Spleen (tissue), 11 donors: ENCODE results near the gene FAM24B. TPM values are rescaled to one million over a fixed set of nuclear protein-coding genes. Genes with fewer than 3 reads are reported as not detected.

Source experiments
- DNase-seq: peaks from one replicate; pipeline ENCODE4 v3.0.0-alpha.2; 2020
- H3K27ac ChIP-seq, 8 donors: fragments of 200-600 bp; sonication (generic) in 7 of 8; 1 replicate in 4 of 8; 2 replicates in 4 of 8; pipeline versions ENCODE4 v1.5.0 to v1.8.0; 2016 to 2021; ENCODE audit warnings: inconsistent platforms in 4 of 8, mild to moderate bottlenecking in 4 of 8, moderate library complexity in 1 of 8
- H3K27me3 ChIP-seq, 7 donors: fragments of 200-600 bp; sonication (generic) in 6 of 7; replicated peaks in 1 of 7; 1 replicate in 4 of 7; 2 replicates in 3 of 7; pipeline versions ENCODE4 v1.5.0 to v1.8.0; 2016 to 2021; ENCODE audit warnings: inconsistent platforms in 3 of 7, mild to moderate bottlenecking in 1 of 7
- H3K36me3 ChIP-seq, 6 donors: fragments of 200-600 bp; sonication (generic) in 5 of 6; 1 replicate in 4 of 6; 2 replicates in 2 of 6; pipeline versions ENCODE4 v1.5.0 to v1.8.0; 2016 to 2021; ENCODE audit warnings: inconsistent platforms in 2 of 6
- H3K4me1 ChIP-seq, 6 donors: fragments of 200-600 bp; sonication (generic) in 5 of 6; 1 replicate in 3 of 6; 2 replicates in 3 of 6; pipeline versions ENCODE4 v1.5.0 to v1.8.0; 2016 to 2021; ENCODE audit warnings: inconsistent platforms in 3 of 6
- H3K4me3 ChIP-seq, 8 donors: fragments of 200-600 bp; sonication (generic) in 7 of 8; 1 replicate in 4 of 8; 2 replicates in 4 of 8; pipeline versions ENCODE4 v1.5.0 to v1.8.0; 2016 to 2021; ENCODE audit warnings: inconsistent platforms in 4 of 8, mild to moderate bottlenecking in 4 of 8, moderate library complexity in 2 of 8
- H3K9me3 ChIP-seq, 8 donors: fragments of 200-600 bp; sonication (generic) in 7 of 8; 1 replicate in 4 of 8; 2 replicates in 4 of 8; pipeline versions ENCODE4 v1.5.0 to v1.8.0; 2016 to 2021; ENCODE audit warnings: inconsistent platforms in 4 of 8
- CTCF ChIP-seq, 11 experiments: fragments of 200-600 bp in 7 of 11; fragments of 450-650 bp in 4 of 11; sonication (generic) in 4 of 11; IDR thresholded peaks in 8 of 11; conservative IDR thresholded peaks in 3 of 11; 1 replicate in 7 of 11; 2 replicates in 4 of 11; pipeline versions ENCODE4 v1.4.0 to v1.8.0; 2016 to 2021; ENCODE audit warnings: antibody characterized with exemption in 11 of 11, inconsistent platforms in 4 of 11, mild to moderate bottlenecking in 1 of 11
- POLR2A ChIP-seq, 3 donors: fragments of 450-650 bp; IDR thresholded peaks; one replicate each; pipeline ENCODE4 v1.5.1; 2017; ENCODE audit warnings: antibody characterized with exemption in 3 of 3, mild to moderate bottlenecking in 1 of 3
- POLR2AphosphoS5 ChIP-seq, 3 donors: sonication (generic); formaldehyde crosslinking; IDR thresholded peaks; one replicate each; pipeline ENCODE4 v1.5.1; 2017; ENCODE audit warnings: antibody characterized with exemption in 3 of 3
- WGBS, 5 donors: extraction: QIAGEN DNeasy Blood & Tissue Kit in 3 of 5; methylation state at CpG; one replicate each; pipeline versions ENCODE4 v1.1.5 to v1.1.7; 2013 to 2018; 5-methylcytosine and 5-hydroxymethylcytosine counted together
- intact Hi-C: fragments of 100-400 bp; cut with DNase I; formaldehyde crosslinking; loops from one replicate; pipeline ENCODE4 v1.15.0; 2023; ENCODE audit warnings: low total_unique reads
- polyA plus RNA-seq, 3 donors: library from polyadenylated mRNA; stranded (reverse); fragments of 200-250 nt; gene quantifications; one replicate each; pipeline ENCODE4 v1.2.1, GENCODE V29; 2013
- total RNA-seq, 7 donors: library from RNA; depleted of rRNA in 3 of 7; stranded (reverse); fragments of >200 nt in 3 of 7; fragmentation: NEBNext Ultra II Directional in 4 of 7; extraction: Animal tissue kit (Norgen Biotek cat#: 25700) in 4 of 7; gene quantifications; one replicate each; pipeline versions ENCODE4 v1.1.0 to v1.2.1, GENCODE V29; 2016 to 2021
- donor health status: healthy with polysubstance abuse.
- donor health status: DM: no; HTN: no; CAD: no; lungs with moderate emphysema.
- donor health status: DM: no; HTN: no; CAD: no.
- donor health status: Bipolar disorder and iron deficiency.
- donor health status: healthy.
- donor health status: DM: no; HTN: no; CAD: no.
- donor health status: DM: yes; HTN: yes; CAD: no.

FAM24B gene
- total and polyA plus RNA-seq, 10 donors: 2.8 to 8.5 (median 5.7) TPM

GRCh38 chr10:122812751-122813150, 66.6 kb downstream of the FAM24B start:
- no peak for TF ChIP-seq CTCF (IDR thresholded peaks at IDR 0.05 in 8 of 11, conservative IDR thresholded peaks at IDR 0.05 in 3 of 11)
- no peak for TF ChIP-seq POLR2A (IDR thresholded peaks at IDR 0.05)
- TF ChIP-seq POLR2AphosphoS5 (IDR thresholded peaks at IDR 0.05): no peak
- DNase-seq: no peak
- peaks cover 0 to 12% (median 0%) of the 10 kb centered on the region in 7 donors for H3K27me3 ChIP-seq
- intact Hi-C loops: no loop called here
- no peak overlapping the region for H3K4me3 ChIP-seq
- 59 to 86% (median 73%) methylated on average over 4 of the region's 4 CpGs for WGBS, 5 donors
- H3K27ac ChIP-seq: no peak overlapping the region
- no peaks in the 10 kb centered on the region for H3K9me3 ChIP-seq
- H3K36me3 ChIP-seq: no peaks in the 10 kb centered on the region
- no peaks in the 10 kb centered on the region for H3K4me1 ChIP-seq

GRCh38 chr10:122802282-122802681, 77.1 kb downstream of the FAM24B start:
- H3K27ac ChIP-seq: no peak overlapping the region
- no peak for DNase-seq
- H3K27me3 ChIP-seq: peaks cover 0 to 10% (median 0%) of the 10 kb centered on the region in 7 donors
- H3K36me3 ChIP-seq: no peaks in the 10 kb centered on the region
- no peak overlapping the region for H3K4me3 ChIP-seq
- H3K9me3 ChIP-seq: no peaks in the 10 kb centered on the region
- intact Hi-C loops: no loop called here
- TF ChIP-seq POLR2AphosphoS5 (IDR thresholded peaks at IDR 0.05) (no peak), POLR2A (IDR thresholded peaks at IDR 0.05) (no peak), CTCF (IDR thresholded peaks at IDR 0.05 in 8 of 11, conservative IDR thresholded peaks at IDR 0.05 in 3 of 11) (no peak)
- H3K4me1 ChIP-seq: no peaks in the 10 kb centered on the region
- WGBS, 5 donors: 76 to 93% (median 90%) methylated on average over 7 of the region's 7 CpGs

Other genes starting within 250 kb of the FAM24B start
- not detected for gene C10orf120, start 179.7 kb downstream of the FAM24B start, total RNA-seq
- not detected for gene C10orf120, start 179.7 kb downstream of the FAM24B start, polyA plus RNA-seq
- 1 to 10 TPM; 1.2 to 2.5 (median 1.8) TPM for gene CUZD1, start 33.7 kb downstream of the FAM24B start, total RNA-seq
- gene CUZD1, start 33.7 kb downstream of the FAM24B start, polyA plus RNA-seq: 1 to 10 TPM; 1.1 to 2.4 (median 1.9) TPM
- not detected for gene FAM24A, start 31.0 kb upstream of the FAM24B start, total RNA-seq
- gene FAM24A, start 31.0 kb upstream of the FAM24B start, polyA plus RNA-seq: not detected
- gene C10orf88, start 74.6 kb upstream of the FAM24B start, total RNA-seq: 10 to 100 TPM in 1 of 7 donors, 1 to 10 TPM in 6; 6.6 to 10.2 (median 8.8) TPM
- 1 to 10 TPM; 4.7 to 6.4 (median 6.3) TPM for gene C10orf88, start 74.6 kb upstream of the FAM24B start, polyA plus RNA-seq
- gene PSTK, start 100.8 kb upstream of the FAM24B start, total RNA-seq: 1 to 10 TPM; 1.2 to 4.9 (median 2.4) TPM
- gene PSTK, start 100.8 kb upstream of the FAM24B start, polyA plus RNA-seq: 1 to 10 TPM; 3.0 to 3.5 (median 3.3) TPM
- gene IKZF5, start 129.2 kb upstream of the FAM24B start, total RNA-seq: 10 to 100 TPM; 13.9 to 26.7 (median 19.8) TPM
- 10 to 100 TPM in 2 of 3 donors, 1 to 10 TPM in 1; 8.9 to 11.7 (median 10.1) TPM for gene IKZF5, start 129.2 kb upstream of the FAM24B start, polyA plus RNA-seq
- gene ACADSB, start 129.4 kb upstream of the FAM24B start, total RNA-seq: 10 to 100 TPM; 11.8 to 23.9 (median 15.5) TPM
- gene ACADSB, start 129.4 kb upstream of the FAM24B start, polyA plus RNA-seq: 1 to 10 TPM; 5.1 to 6.3 (median 5.9) TPM